HG02759 (cell line): ENCODE measurements around the gene ZBTB7C.

Experiments used
- ATAC-seq: cut with Tn5 transposase; IDR thresholded peaks from one replicate; pipeline ENCODE4 v1.9.1; 2021; ENCODE audit warnings: mild to moderate bottlenecking, moderate library complexity; ENCODE audit not compliant: unreplicated experiment

Gene ZBTB7C

DNA sequence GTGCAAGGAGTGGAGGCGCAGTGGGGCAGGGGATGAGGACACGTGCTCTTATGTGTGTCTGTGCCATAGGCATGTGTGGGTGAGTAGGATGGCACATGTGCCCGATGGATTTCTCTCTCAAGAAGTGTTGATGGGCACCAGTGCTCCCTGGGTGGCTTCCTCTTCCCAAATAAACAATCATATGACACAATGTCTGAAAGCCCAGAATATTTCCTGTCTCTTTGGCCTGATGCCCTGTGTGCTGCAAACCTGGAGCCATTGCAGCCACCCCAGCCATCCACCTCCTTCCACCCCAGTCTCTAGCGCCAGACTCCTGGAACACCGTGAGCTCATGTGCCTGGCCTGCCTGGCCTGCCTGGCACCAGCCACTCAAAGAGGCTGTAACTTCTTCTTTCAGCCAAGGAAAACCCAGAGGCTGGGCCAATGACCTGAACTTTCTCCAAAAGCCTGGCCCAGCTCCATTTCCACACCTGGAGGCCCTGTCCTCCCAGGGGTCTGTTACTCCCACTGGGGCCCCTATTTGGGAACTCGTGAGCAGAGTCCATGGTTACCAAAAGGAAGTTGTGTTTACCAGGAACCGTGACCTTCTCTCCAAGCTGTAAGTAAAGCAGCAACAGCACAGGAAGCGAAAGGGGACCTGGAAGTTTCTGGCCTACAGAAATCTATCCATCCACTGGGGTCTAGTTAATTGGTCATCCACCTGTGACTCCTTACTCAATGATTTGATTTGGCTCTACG lies 9.5 kb upstream of the ZBTB7C start:
- no peak for ATAC-seq

- ATAC-seq: no peak
Observed at GRCh38 chr18:48417985-48418384, 8.8 kb upstream of the ZBTB7C start.

- no peak for ATAC-seq
Observed at GRCh38 chr18:48413342-48413741, 4.2 kb upstream of the ZBTB7C start.

- no peak for ATAC-seq
Observed at GRCh38 chr18:48412339-48412929, 3.3 kb upstream of the ZBTB7C start.

DNA sequence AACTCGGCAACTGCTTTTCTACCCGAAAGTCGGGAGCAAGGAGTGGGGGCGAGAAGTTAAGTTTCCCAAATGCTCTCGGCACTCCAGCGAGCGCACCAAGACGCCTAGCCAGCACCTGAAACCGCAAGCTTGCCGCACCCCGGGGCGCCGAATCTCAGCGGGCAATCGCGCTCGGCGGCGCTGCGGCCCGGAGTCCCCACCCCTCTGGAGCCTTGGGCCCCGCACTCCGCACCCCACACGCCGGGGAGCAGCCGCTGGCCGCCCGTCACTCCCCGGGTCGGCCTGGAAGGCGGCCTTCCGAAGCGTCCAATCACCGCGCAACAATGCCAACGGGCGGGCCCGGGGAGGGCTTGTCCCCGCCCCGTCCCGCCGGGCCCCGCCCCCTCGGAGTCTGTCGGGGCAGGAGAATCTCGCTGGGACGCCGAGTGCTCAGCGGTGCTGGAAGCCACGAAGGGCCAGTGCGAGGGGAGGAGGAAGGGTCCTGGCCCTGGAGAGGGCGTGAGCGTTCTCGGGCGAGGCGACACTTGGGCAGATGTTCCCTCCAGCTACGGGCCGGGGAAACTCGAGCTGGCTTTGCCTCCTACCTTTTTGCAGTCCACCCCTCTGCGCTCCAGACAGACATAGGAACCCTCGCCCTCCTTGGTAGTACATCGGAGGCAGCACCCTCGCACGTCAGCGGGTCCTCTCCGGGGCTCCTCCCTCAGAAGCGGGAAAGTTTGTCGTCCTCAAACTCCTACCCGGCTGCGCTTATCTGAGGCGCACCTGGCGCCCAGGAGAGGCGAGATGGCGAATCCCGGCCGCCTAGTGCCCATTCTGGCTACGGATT lies 1.1 kb upstream of the ZBTB7C start:
- ATAC-seq: peak; percentile 96

DNA sequence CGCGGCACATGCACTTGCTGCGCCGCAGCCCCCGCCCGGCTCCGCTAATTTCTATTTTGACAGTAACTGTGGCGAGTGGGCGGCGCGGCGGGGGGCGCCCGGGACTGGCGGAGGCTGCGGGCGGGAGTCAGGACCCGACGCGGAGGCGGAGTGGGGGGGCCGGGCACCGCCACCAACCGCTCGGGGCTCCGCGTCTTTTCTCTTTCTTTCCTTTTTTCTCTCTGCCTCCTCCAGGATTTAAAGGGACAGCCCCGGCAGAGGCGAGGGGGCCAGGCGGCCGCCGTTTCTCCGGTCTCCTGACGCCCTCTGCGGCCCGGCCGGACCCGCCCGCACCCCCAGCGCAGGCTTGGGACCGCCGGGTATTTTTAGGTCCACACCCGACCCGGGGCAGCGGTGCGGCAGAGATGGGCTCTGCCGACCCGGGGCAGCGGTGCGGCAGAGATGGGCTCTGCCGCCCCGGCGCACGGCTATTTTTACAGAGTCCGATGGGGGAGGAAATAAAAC lies 460 bp upstream of the ZBTB7C start:
- peak; percentile 13 for ATAC-seq

GRCh38 chr18:48408111-48408726 lies 964 bp downstream of the ZBTB7C start:
- ATAC-seq: no peak

DNA sequence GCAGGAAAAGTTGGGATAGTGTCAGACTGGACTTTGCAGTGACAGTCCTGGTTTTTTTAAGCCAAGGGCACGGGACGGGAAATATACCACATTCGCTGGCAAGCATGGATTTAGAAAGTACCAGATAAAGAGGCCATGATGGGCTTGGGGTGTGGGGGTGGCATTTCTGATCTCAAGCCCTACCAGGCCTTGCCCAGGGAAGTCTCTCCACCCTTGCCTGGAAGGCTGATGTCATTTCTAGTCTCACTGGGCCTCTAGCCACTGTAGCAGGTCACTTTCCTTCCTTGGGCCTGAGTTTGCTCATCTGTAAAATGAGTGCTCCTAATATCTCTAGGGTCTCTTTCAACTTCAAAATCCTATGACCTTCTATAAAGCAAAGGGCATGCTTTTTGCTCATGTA lies 1.8 kb downstream of the ZBTB7C start:
- no peak for ATAC-seq

GRCh38 chr18:48405978-48406377 lies 3.2 kb downstream of the ZBTB7C start:
- ATAC-seq: no peak

DNA sequence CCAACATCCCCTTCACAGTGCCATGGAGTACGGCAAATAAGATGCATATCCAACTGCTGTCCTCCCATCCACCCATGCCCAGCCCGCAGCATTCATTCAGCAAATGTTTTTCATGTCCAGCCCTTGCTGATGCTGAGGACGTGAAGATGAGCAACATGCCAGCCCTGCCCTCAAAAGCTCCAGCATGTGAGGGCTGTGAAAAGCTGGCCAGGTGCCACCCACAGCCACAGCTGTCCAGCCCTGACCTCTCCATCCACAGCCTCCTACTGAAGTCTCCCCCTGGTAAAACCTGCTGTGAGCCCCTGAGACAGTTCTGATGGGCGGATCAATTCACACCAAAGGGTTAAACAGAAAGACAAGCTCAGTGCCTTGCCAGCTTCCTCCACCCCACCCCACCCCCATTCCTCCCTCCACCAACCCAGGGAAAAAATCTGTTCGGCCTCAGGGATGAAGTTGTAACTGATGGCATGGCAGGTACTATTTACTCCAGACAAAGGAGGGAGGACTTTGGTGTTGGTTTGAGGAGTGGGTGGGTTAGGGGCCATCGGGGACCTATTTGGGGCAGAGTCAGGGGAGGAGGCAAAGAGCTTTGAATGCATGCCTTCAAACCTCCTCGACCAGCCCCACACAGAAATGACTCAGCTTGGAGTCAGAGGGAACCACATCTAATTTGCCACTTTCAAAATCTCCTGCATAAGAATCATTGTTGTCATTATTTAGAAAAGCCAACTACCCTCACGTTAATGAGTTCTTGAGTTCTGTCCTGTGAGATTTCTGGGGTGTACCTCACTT lies 4.3 kb downstream of the ZBTB7C start:
- no peak for ATAC-seq

GRCh38 chr18:48402953-48403352 lies 6.2 kb downstream of the ZBTB7C start:
- no peak for ATAC-seq

GRCh38 chr18:48399303-48400075 lies 9.7 kb downstream of the ZBTB7C start:
- no peak for ATAC-seq

GRCh38 chr18:48398074-48398473 lies 11.1 kb downstream of the ZBTB7C start:
- no peak for ATAC-seq

DNA sequence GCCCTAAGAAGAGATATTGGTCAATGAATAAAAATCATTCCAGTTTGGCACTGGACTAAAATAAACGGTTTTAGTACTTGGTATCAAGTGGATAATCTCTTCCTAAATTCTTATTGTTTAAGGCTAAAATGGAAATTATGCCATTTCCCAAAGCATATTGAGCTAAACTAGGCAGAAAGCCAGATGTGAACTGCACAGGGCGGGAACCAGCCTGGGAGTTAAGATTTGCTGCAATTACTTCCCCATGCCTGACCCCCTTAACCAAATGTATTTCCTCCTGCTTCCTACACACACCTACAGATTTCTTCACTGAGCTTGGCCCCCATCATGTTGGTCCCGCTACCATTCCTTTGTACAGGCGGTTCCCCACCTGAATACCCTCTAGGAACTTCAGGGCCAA lies 12.2 kb downstream of the ZBTB7C start:
- no peak for ATAC-seq

- no peak for ATAC-seq
Observed at GRCh38 chr18:48396561-48396960, 12.6 kb downstream of the ZBTB7C start.

GRCh38 chr18:48395646-48396045 lies 13.5 kb downstream of the ZBTB7C start:
- no peak for ATAC-seq

GRCh38 chr18:48394176-48394575 lies 15.0 kb downstream of the ZBTB7C start:
- ATAC-seq: no peak

DNA sequence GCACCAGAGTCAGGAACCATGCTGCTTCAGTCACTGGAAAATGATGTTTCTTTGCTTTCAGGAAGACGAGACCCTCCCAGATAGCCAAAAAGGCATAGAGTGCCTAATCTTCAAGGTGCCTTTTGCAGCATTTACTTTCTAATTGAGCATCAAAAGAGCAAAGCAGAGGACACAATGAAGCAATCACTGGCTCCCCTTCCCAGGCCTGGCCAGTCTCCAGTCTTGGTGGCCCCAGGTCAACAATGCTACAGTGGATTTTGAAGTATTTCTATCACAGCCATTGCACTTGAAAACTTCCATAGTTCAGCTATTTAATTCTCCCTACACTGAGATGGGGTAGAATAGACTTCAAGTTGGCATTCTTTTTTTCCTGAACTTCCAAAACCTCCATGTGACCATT lies 15.4 kb downstream of the ZBTB7C start:
- no peak for ATAC-seq

- ATAC-seq: no peak
Observed at GRCh38 chr18:48393170-48393569, 16.0 kb downstream of the ZBTB7C start.

GRCh38 chr18:48392268-48392667 lies 16.9 kb downstream of the ZBTB7C start:
- ATAC-seq: no peak
